K562 (cell line): ENCODE measurements around the gene ELSPBP1. TPM values are rescaled to one million over a fixed set of nuclear protein-coding genes. Genes with fewer than 3 reads are reported as not detected.

Experiments used
- ATAC-seq: fragments of 200-7000 bp; cut with Tn5 transposase; 3 replicates; pipeline ENCODE4 v1.9.1; 2020; ENCODE audit warnings: moderate library complexity
- BruUV-seq: library from RNA; stranded (reverse); fragments of 400-500 nt; replicated peaks from 2 replicates; lab custom pipeline; 2021; lab: Mats Ljungman, UMichigan
- CTCF ChIA-PET: fragments of 300-600 bp; formaldehyde crosslinking; extraction: SDS; loops from one replicate; lab custom pipeline; 2021; ENCODE audit warnings: low intra/inter-chr PET ratio; lab: Yijun Ruan, JAX
- POLR2A ChIA-PET: fragments of 300-600, 350-650 bp; sonication (Branson Sonifier 250); formaldehyde crosslinking; extraction: SDS; loops from one replicate; lab custom pipeline; 2021; ENCODE audit warnings: antibody characterized with exemption, inconsistent platforms; lab: Yijun Ruan, JAX
- DNase-seq, 4 experiments: peaks; one replicate each; pipeline versions ENCODE4 v3.0.0 to v3.0.0-alpha.2; 2011 to 2018; ENCODE audit warnings: low spot score in 3 of 4, mixed read lengths in 3 of 4; ENCODE audit errors: extremely low read depth in 1 of 4
- FAIRE-seq: peaks from 2 replicates; lab custom pipeline; 2011; peaks lifted over from hg19 to GRCh38; lab: Jason Lieb, UNC
- H2AFZ ChIP-seq: 2 replicates; pipeline ENCODE4 v1.6.0; 2011; ENCODE audit warnings: low read depth, low read length, control low read depth, inconsistent platforms
- H3K27ac ChIP-seq: fragments of 200-600 bp; 3 replicates; pipeline ENCODE4 v1.8.0; 2011; ENCODE audit warnings: low read depth, mild to moderate bottlenecking, control low read depth, inconsistent platforms, low read length, moderate library complexity, mixed read lengths; ENCODE audit errors: extremely low read depth
- H3K27me3 ChIP-seq, 2 experiments: fragments of 300-600 bp in 1 of 2; 2 replicates in 1 of 2; 3 replicates in 1 of 2; pipeline versions ENCODE4 v1.6.0 to v1.8.0; 2011; ENCODE audit warnings: inconsistent platforms in 2 of 2, low read length in 2 of 2, mild to moderate bottlenecking in 1 of 2, mixed read lengths in 1 of 2, moderate library complexity in 1 of 2; ENCODE audit not compliant: control insufficient read depth in 2 of 2, insufficient read depth in 2 of 2
- H3K36me3 ChIP-seq: fragments of 300-600 bp; 3 replicates; pipeline ENCODE4 v1.8.0; 2011; ENCODE audit warnings: mild to moderate bottlenecking, low read length, inconsistent platforms; ENCODE audit not compliant: control insufficient read depth, insufficient read depth
- H3K4me1 ChIP-seq, 2 experiments: fragments of 200-600 bp in 1 of 2; replicated peaks in 1 of 2; 2 replicates in 1 of 2; 3 replicates in 1 of 2; pipeline versions ENCODE4 v1.5.1 to v1.8.0; 2011; ENCODE audit warnings: inconsistent platforms in 2 of 2, low read length in 2 of 2, mild to moderate bottlenecking in 1 of 2, mixed read lengths in 1 of 2, moderate library complexity in 1 of 2; ENCODE audit not compliant: control insufficient read depth in 2 of 2, insufficient read depth in 2 of 2
- H3K4me2 ChIP-seq: 2 replicates; pipeline ENCODE4 v1.6.1; 2011; ENCODE audit warnings: low read length, control low read depth, inconsistent platforms, mixed read lengths; ENCODE audit not compliant: insufficient read depth
- H3K4me3 ChIP-seq: fragments of 200-600 bp; sonication (generic), shearing (Covaris generic); 2 replicates; pipeline ENCODE4 v1.5.1; 2016; ENCODE audit warnings: control low read depth, inconsistent platforms
- H3K79me2 ChIP-seq: fragments of 200-600 bp; 3 replicates; pipeline ENCODE4 v1.8.0; 2011; ENCODE audit warnings: low read length, inconsistent platforms; ENCODE audit not compliant: control insufficient read depth, insufficient read depth
- H3K9ac ChIP-seq, 2 experiments: 2 replicates each; pipeline versions ENCODE4 v1.6.0 to v1.6.1; 2011; ENCODE audit warnings: low read depth in 2 of 2, low read length in 2 of 2, control low read depth in 1 of 2, inconsistent platforms in 1 of 2, mild to moderate bottlenecking in 1 of 2, mixed read lengths in 1 of 2; ENCODE audit not compliant: insufficient read depth in 1 of 2
- H3K9me1 ChIP-seq: one replicate; pipeline ENCODE4 v1.6.0; 2011; ENCODE audit warnings: inconsistent platforms, mild to moderate bottlenecking, low read length, moderate library complexity; ENCODE audit not compliant: control insufficient read depth, insufficient read depth
- H3K9me3 ChIP-seq: replicated peaks from 2 replicates; pipeline ENCODE4 v1.5.1; 2011; ENCODE audit warnings: low read depth, low read length, inconsistent platforms; ENCODE audit not compliant: control insufficient read depth, insufficient read depth
- H4K20me1 ChIP-seq: replicated peaks from 2 replicates; pipeline ENCODE4 v1.6.1; 2011; ENCODE audit warnings: low read length, inconsistent platforms, mixed read lengths; ENCODE audit not compliant: control insufficient read depth, insufficient read depth
- C11orf30 ChIP-seq: fragments of 450-650 bp; IDR thresholded peaks from 2 replicates; pipeline ENCODE4 v1.6.1; 2016; ENCODE audit warnings: low read depth, mild to moderate bottlenecking
- CREM ChIP-seq: IDR thresholded peaks from 2 replicates; pipeline ENCODE4 v1.6.1; 2014; ENCODE audit warnings: antibody characterized with exemption, low read depth
- GABPB2 ChIP-seq: fragments of 250-450 bp; sonication (Bioruptor Pico); conservative IDR thresholded peaks from 2 replicates; pipeline ENCODE4 v1.5.1; 2021; ENCODE audit warnings: mild to moderate bottlenecking
- GTF2A2 ChIP-seq: IDR thresholded peaks from 2 replicates; pipeline ENCODE4 v1.6.1; 2016; ENCODE audit warnings: mild to moderate bottlenecking, missing genetic modification characterization, missing compliant biosample characterization
- ILK ChIP-seq: fragments of 450-650 bp; IDR thresholded peaks from 2 replicates; pipeline ENCODE4 v1.6.1; 2016; ENCODE audit warnings: missing genetic modification characterization, low read depth, mild to moderate bottlenecking, missing compliant biosample characterization, moderate library complexity, borderline replicate concordance
- MAFF ChIP-seq: IDR thresholded peaks from 2 replicates; pipeline ENCODE4 v1.6.1; 2012; ENCODE audit warnings: low read length, improper control_type of control experiment
- MAFG ChIP-seq: fragments of 450-650 bp; conservative IDR thresholded peaks from 2 replicates; pipeline ENCODE4 v1.6.1; 2016; ENCODE audit warnings: missing genetic modification characterization, missing compliant biosample characterization
- MAFK ChIP-seq: IDR thresholded peaks from 2 replicates; pipeline ENCODE4 v1.6.1; 2011; ENCODE audit warnings: low read length, improper control_type of control experiment
- RFX1 ChIP-seq: fragments of 450-650 bp; IDR thresholded peaks from 2 replicates; pipeline ENCODE4 v1.6.1; 2016; ENCODE audit warnings: mild to moderate bottlenecking, moderate library complexity
- ZNF316 ChIP-seq: fragments of 450-650 bp; IDR thresholded peaks from 2 replicates; pipeline ENCODE4 v1.6.1; 2016
- WGBS: fragments of 100-300 bp; shearing (Covaris generic); methylation state at CpG from one replicate; pipeline ENCODE4 v1.1.6; 2016; ENCODE audit warnings: low coverage, mixed read lengths; ENCODE audit not compliant: insufficient coverage; ENCODE audit errors: missing lambda C conversion rate; 5-methylcytosine and 5-hydroxymethylcytosine counted together
- in situ Hi-C: fragments of 300-500 bp; cut with MboI; formaldehyde crosslinking; loops from 4 replicates; pipeline ENCODE4 v1.15.0; 2018; ENCODE audit warnings: inconsistent platforms, mixed read lengths
- intact Hi-C: fragments of 100-400 bp; cut with micrococcal nuclease; formaldehyde crosslinking; loops from 2 replicates; pipeline ENCODE4 v1.14.2; 2022
- polyA plus RNA-seq, 8 experiments: library from polyadenylated mRNA; depleted of rRNA in 4 of 8; stranded (reverse) in 5 of 8; unstranded in 3 of 8; fragments of >200 nt; fragmentation: Nextera tagmentation in 2 of 8; fragmentation: Illumina TruSeq in 1 of 8; extraction: Ambion mirVana in 2 of 8; extraction: Trizol in 1 of 8; gene quantifications; 2 replicates each; pipeline versions ENCODE4 v1.2.1 to v1.2.3, GENCODE V29; 2011 to 2014; ENCODE audit warnings: inconsistent platforms in 1 of 8, missing spikeins in 1 of 8
- total RNA-seq, 7 experiments: library from RNA; depleted of rRNA in 6 of 7; stranded (reverse); fragments of >200 nt in 6 of 7; fragmentation: Illumina TruSeq in 2 of 7; extraction: Trizol in 2 of 7; gene quantifications; 2 replicates each; pipeline versions ENCODE4 v1.2.1 to v1.2.3, GENCODE V29; 2011 to 2021; ENCODE audit warnings: low replicate concordance in 1 of 7
- TF ChIP-seq, protein P1 (sequence below): IDR thresholded peaks from 2 replicates; pipeline ENCODE4 v1.6.1; 2011; ENCODE audit warnings: borderline replicate concordance, low read depth, mild to moderate bottlenecking, moderate library complexity, low read length; ENCODE audit not compliant: insufficient read depth, poor library complexity, severe bottlenecking
- TF ChIP-seq, protein P2 (sequence below): fragments of 450-650 bp; conservative IDR thresholded peaks from 2 replicates; pipeline ENCODE4 v1.6.1; 2016; ENCODE audit warnings: missing genetic modification characterization, low read depth, mild to moderate bottlenecking, control low read depth, missing compliant biosample characterization
- TF ChIP-seq, protein P3 (sequence below): fragments of 250-450 bp; sonication (Bioruptor Pico); IDR thresholded peaks from 2 replicates; pipeline ENCODE4 v1.5.0; 2021; ENCODE audit warnings: mild to moderate bottlenecking, borderline replicate concordance

The ELSPBP1 gene
- total and polyA plus RNA-seq, 9 of the 15 experiments (the other 6 are each of a cell fraction or from before 2014, with no cell fraction given) = not detected

DNA sequence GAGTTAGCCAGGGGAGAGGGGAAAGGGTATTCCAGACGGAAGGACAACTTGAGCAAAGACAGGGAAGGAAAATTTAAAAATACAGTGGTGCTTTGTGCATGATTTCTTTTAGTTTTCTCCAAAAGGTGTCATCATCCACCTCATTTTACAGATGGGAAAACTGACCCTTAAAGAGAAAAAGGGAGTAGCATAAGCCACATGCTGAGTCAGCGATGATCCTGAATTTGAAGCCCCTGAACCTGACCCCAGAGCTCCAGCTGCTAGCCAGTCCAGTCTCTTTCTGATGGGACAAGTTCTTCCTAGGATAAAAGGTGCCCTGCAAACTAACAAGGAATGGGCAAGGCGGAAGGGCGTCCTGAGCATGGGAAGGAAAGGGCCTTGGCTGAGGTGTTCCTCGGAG is 39.2 kb downstream of the ELSPBP1 start:
- intact Hi-C loops = no loop called here
- 3% methylated on average over 5 of the region's 5 CpGs for WGBS
- Histone ChIP-seq H3K9ac (no peak overlapping the region), H3K27ac (no peak overlapping the region), H3K36me3 (no peaks in the 10 kb centered on the region), H3K9me1 (no peaks in the 10 kb centered on the region), H3K4me3 (no peak overlapping the region), H3K27me3 (peaks cover 6 to 26% of the 10 kb centered on the region in 2 experiments; a peak in 3 of 5 replicates), H3K9me3 (peaks cover 2% of the 10 kb centered on the region), H3K79me2 (no peaks in the 10 kb centered on the region), H2AFZ (no peak overlapping the region), H4K20me1 (no peaks in the 10 kb centered on the region), H3K4me2 (no peak overlapping the region), H3K4me1 (no peaks in the 10 kb centered on the region)
- TF ChIP-seq MAFF (peak; percentile 32; the same call in 1 of the 2 replicates), C11orf30 (peak; percentile 66; the same call in 1 of the 2 replicates), GTF2A2 (tag) (no peak), MAFK (peak; percentile 32; the same call in 1 of the 2 replicates), ILK (tag) (no peak), MAFG (tag) (0 out of 2 replicates have a peak, but pooled peaks have one; percentile 14), GABPB2 (no peak), ZNF316 (peak; percentile 75), CREM (no peak), RFX1 (no peak)
- TF ChIP-seq, protein P1, sequence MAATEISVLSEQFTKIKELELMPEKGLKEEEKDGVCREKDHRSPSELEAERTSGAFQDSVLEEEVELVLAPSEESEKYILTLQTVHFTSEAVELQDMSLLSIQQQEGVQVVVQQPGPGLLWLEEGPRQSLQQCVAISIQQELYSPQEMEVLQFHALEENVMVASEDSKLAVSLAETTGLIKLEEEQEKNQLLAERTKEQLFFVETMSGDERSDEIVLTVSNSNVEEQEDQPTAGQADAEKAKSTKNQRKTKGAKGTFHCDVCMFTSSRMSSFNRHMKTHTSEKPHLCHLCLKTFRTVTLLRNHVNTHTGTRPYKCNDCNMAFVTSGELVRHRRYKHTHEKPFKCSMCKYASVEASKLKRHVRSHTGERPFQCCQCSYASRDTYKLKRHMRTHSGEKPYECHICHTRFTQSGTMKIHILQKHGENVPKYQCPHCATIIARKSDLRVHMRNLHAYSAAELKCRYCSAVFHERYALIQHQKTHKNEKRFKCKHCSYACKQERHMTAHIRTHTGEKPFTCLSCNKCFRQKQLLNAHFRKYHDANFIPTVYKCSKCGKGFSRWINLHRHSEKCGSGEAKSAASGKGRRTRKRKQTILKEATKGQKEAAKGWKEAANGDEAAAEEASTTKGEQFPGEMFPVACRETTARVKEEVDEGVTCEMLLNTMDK = no peak
- TF ChIP-seq, protein P2, sequence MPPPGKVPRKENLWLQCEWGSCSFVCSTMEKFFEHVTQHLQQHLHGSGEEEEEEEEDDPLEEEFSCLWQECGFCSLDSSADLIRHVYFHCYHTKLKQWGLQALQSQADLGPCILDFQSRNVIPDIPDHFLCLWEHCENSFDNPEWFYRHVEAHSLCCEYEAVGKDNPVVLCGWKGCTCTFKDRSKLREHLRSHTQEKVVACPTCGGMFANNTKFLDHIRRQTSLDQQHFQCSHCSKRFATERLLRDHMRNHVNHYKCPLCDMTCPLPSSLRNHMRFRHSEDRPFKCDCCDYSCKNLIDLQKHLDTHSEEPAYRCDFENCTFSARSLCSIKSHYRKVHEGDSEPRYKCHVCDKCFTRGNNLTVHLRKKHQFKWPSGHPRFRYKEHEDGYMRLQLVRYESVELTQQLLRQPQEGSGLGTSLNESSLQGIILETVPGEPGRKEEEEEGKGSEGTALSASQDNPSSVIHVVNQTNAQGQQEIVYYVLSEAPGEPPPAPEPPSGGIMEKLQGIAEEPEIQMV (tag) = no peak
- TF ChIP-seq, protein P3, sequence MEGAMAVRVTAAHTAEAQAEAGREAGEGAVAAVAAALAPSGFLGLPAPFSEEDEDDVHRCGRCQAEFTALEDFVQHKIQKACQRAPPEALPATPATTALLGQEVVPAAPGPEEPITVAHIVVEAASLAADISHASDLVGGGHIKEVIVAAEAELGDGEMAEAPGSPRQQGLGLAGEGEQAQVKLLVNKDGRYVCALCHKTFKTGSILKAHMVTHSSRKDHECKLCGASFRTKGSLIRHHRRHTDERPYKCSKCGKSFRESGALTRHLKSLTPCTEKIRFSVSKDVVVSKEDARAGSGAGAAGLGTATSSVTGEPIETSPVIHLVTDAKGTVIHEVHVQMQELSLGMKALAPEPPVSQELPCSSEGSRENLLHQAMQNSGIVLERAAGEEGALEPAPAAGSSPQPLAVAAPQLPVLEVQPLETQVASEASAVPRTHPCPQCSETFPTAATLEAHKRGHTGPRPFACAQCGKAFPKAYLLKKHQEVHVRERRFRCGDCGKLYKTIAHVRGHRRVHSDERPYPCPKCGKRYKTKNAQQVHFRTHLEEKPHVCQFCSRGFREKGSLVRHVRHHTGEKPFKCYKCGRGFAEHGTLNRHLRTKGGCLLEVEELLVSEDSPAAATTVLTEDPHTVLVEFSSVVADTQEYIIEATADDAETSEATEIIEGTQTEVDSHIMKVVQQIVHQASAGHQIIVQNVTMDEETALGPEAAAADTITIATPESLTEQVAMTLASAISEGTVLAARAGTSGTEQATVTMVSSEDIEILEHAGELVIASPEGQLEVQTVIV (CRISPR knock-in tag) = no peak
- no TSS peak for BruUV-seq
- POLR2A ChIA-PET = no interaction called here
- in situ Hi-C loops = no loop called here
- no peak for FAIRE-seq
- ATAC-seq = no peak
- no peak for DNase-seq
- CTCF ChIA-PET = no interaction called here
